ENCODE results near the gene ENG. TPM values are rescaled to one million over a fixed set of nuclear protein-coding genes. Genes with fewer than 3 reads are reported as not detected.
A peak's percentile ranks its signal among the peaks of the same experiment; 100 is the strongest.
"Not testable (repeated sequence)": the region's sequence is repeated elsewhere in the genome, so short reads cannot be mapped to it uniquely, and the experiment has no call there.

The ENG gene
- total RNA-seq, 2 experiments from 2014 or later = 18.4 to 21.3 TPM

- CTCF ChIA-PET = interaction anchor here (0.5 to 5.4 kb wide), 8 partner anchors 10 to 265 kb away, joined by 3 to 42 read pairs (median 4); partner anchors contain the start of genes CDK9 and TOR2A
- DNase-seq (no peak), ATAC-seq (no peak)
- no peaks in the 10 kb centered on the region for H3K27me3 Mint-ChIP-seq
- peak overlapping the region; percentile 32 for H3K27ac Mint-ChIP-seq
- peaks cover 1% of the 10 kb centered on the region for H3K9me3 Mint-ChIP-seq (ENCODE audit: low read depth)
- no peak overlapping the region for H3K4me3 Mint-ChIP-seq
- H3K36me3 Mint-ChIP-seq = peaks cover 8% of the 10 kb centered on the region
- H3K4me1 Mint-ChIP-seq = peaks cover 27% of the 10 kb centered on the region
Observed at GRCh38 chr9:127855522-127855921, 1.1 kb upstream of the ENG start.

GRCh38 chr9:127854960-127855359, 502 bp upstream of the ENG start:
- peak overlapping the region; percentile 49 for H3K27ac Mint-ChIP-seq
- DNase-seq (no peak), ATAC-seq (no peak)
- CTCF ChIA-PET = interaction anchor here (0.5 to 5.4 kb wide), 7 partner anchors 10 to 265 kb away, joined by 3 to 42 read pairs (median 4); partner anchors contain the start of genes CDK9 and TOR2A
- peaks cover 27% of the 10 kb centered on the region for H3K4me1 Mint-ChIP-seq
- no peak overlapping the region for H3K4me3 Mint-ChIP-seq
- H3K9me3 Mint-ChIP-seq (ENCODE audit: low read depth) = peaks cover 4% of the 10 kb centered on the region
- peaks cover 11% of the 10 kb centered on the region for H3K36me3 Mint-ChIP-seq
- H3K27me3 Mint-ChIP-seq = no peaks in the 10 kb centered on the region

DNA sequence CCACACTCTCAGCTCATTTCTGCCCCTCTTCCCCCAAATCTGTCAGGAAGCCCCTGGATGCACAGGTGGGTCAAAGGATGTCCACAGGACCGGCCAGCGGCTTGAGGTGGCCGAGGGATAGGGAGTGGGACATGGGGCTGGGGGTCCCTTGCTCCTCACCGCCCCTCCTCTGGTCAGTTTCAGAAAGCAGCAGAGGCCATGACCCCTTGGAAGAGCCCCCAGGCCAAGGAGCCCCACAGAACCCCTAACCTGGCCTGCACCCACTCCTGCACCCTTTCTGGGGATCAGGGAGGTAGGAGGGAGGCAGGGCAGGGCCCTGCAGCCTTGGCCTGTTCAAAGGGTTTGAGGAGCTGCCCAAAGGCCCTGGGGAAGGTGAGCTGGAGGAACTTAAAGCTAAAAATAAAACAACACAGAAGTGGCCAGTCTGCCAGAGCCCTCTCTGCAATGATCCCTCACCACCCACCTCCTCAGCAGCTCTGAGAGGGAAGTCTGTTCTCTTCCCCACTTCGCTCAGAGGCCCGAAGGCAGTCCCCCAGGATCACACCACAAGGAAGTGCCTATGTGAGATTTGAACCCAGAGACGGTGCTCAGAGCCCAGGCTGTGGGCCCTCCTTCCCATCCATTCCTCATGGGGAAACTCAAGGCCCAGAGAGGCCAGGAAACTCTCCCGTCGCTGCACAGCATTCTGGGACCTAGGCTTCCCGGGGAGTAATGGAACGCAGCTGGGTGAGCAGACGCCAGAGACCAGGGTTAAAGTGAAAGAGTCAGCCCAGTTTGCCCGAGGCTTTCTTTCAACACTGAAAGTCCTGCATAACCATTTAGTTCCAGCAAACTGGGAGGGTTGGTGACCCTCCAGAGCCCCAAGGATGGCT, 910 bp downstream of the ENG start:
- peak; percentile 45 for ATAC-seq

GRCh38 chr9:127852829-127853228, 1.6 kb downstream of the ENG start:
- peaks cover 27% of the 10 kb centered on the region for H3K36me3 Mint-ChIP-seq
- H3K27me3 Mint-ChIP-seq = no peaks in the 10 kb centered on the region
- ATAC-seq (no peak), DNase-seq (no peak)
- H3K4me1 Mint-ChIP-seq = peaks cover 26% of the 10 kb centered on the region
- CTCF ChIA-PET = interaction anchor here (0.6 to 5.4 kb wide), 7 partner anchors 9 to 90 kb away, joined by 3 to 42 read pairs (median 6); no protein-coding TSS in a partner anchor
- H3K4me3 Mint-ChIP-seq = peak overlapping the region; percentile 77
- H3K9me3 Mint-ChIP-seq (ENCODE audit: low read depth) = peaks cover 15% of the 10 kb centered on the region
- no peak overlapping the region for H3K27ac Mint-ChIP-seq

More for the DNA sequence above, 910 bp downstream of the ENG start:
- Mint-ChIP-seq H3K27me3 (no peaks in the 10 kb centered on the region), H3K4me3 (peak overlapping the region; percentile 77), H3K27ac (peak overlapping the region; percentile 77), H3K4me1 (peaks cover 26% of the 10 kb centered on the region), H3K36me3 (peaks cover 25% of the 10 kb centered on the region), H3K9me3 (ENCODE audit: low read depth) (peaks cover 13% of the 10 kb centered on the region)
- CTCF ChIA-PET = interaction anchor here (0.8 to 5.4 kb wide), 9 partner anchors 9 to 119 kb away, joined by 3 to 42 read pairs (median 5); partner anchors contain the start of gene TOR2A
- DNase-seq = no peak

GRCh38 chr9:127850286-127850830, 4.1 kb downstream of the ENG start:
- Mint-ChIP-seq H3K4me1 (peaks cover 23% of the 10 kb centered on the region), H3K9me3 (ENCODE audit: low read depth) (peaks cover 15% of the 10 kb centered on the region), H3K4me3 (no peak overlapping the region), H3K36me3 (peaks cover 27% of the 10 kb centered on the region), H3K27ac (no peak overlapping the region), H3K27me3 (no peaks in the 10 kb centered on the region)
- ATAC-seq (no peak), DNase-seq (no peak)
- CTCF ChIA-PET = interaction anchor here (1.8 kb wide), 1 partner anchor 19 kb away, joined by 8 read pairs; no protein-coding TSS in a partner anchor

DNA sequence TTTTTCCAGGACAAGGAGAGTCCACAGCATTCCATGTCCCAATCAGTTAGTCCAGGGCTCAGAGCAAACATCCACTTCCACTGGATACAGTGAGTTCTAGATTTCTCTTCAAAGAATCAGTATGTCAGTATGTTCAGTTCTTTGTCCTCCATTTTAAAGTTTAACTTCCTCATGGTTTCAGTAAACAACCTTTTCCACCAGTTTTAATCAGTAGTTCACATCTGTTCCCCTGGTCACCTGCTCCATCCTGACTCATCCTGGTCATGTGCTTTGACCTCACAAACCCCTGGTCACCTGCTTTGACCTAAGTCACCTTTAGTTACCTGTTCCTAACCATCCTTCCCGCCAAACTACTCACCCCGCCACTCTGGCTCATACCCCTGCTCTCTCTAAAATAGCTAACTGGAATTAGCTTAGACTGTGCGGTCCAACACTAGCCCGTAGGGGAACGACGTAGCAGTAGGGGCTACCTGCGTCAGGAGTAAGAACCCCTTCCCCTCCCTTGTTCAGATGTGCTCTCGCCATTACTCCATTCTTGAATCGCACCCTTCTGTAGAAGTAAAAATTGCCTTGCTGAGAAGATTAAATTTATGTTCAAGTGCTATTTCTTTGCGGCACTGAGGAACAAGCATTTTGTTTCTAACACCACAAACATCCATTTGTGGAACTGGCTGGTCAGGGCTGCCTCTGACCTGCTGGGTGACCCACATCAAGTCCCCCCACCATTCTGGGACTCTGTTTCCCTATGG, 5.5 kb downstream of the ENG start:
- no peak overlapping the region for H3K4me3 Mint-ChIP-seq
- ATAC-seq = no peak
- CTCF ChIA-PET = no interaction called here
- H3K36me3 Mint-ChIP-seq = peaks cover 27% of the 10 kb centered on the region
- no peak overlapping the region for H3K27ac Mint-ChIP-seq
- DNase-seq = no peak
- H3K4me1 Mint-ChIP-seq = peaks cover 18% of the 10 kb centered on the region
- no peaks in the 10 kb centered on the region for H3K27me3 Mint-ChIP-seq
- H3K9me3 Mint-ChIP-seq (ENCODE audit: low read depth) = peaks cover 15% of the 10 kb centered on the region

DNA sequence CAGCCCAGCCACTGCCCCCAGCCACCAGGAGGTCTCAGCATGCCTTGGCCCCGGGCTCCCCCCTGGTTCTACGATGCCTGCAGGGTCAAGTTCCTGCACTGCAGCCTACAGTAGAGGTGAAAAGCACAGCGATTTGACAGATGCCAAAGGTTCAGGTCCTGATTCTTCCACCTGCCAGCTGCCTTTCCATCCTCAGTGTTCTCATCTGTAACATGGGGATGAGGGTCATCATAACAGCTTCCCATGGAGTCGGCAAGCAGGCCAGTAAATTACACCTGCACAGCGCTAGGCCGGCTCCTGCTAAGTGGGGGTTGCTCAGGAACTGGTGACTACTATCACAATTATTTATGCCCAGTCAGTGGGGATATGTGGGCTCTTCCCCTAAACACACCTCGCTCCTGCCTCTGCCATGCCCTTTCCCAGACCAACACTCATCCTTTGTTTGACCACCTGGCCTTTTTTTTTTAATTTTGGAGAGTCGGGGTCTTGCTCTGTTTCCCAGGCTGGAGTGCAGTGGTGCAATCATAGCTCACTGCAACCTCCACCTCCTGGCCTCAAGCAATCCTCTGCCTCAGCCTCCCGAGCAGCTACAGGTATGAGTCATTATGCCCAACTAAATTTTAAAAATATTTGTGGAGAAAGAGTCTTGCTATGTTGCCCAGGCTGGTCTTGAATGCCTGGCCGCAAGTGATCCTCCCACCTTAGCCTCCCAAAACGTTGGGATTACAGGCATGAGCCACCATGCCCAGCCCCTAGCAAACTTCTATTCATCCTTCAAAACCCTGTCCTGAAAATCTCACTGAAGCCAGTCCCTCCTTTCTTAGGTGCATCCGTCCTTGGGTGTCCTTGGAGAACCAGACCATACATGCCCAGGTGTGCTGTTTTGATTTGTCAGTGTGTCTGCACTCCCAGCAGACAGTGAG, 6.4 kb downstream of the ENG start:
- Mint-ChIP-seq H3K27me3 (no peaks in the 10 kb centered on the region), H3K9me3 (ENCODE audit: low read depth) (peaks cover 15% of the 10 kb centered on the region), H3K27ac (no peak overlapping the region), H3K36me3 (peaks cover 27% of the 10 kb centered on the region), H3K4me1 (peaks cover 15% of the 10 kb centered on the region), H3K4me3 (no peak overlapping the region)
- CTCF ChIA-PET = interaction anchor here (1.6 kb wide), 1 partner anchor 22 kb away, joined by 5 read pairs; no protein-coding TSS in a partner anchor
- ATAC-seq (no peak), DNase-seq (no peak)

GRCh38 chr9:127847178-127847510, 7.3 kb downstream of the ENG start:
- Mint-ChIP-seq H3K36me3 (peaks cover 27% of the 10 kb centered on the region), H3K27me3 (no peaks in the 10 kb centered on the region), H3K4me1 (peaks cover 6% of the 10 kb centered on the region), H3K4me3 (no peak overlapping the region), H3K27ac (no peak overlapping the region), H3K9me3 (ENCODE audit: low read depth) (peaks cover 15% of the 10 kb centered on the region)
- ATAC-seq (no peak), DNase-seq (no peak)
- CTCF ChIA-PET = interaction anchor here (1.6 kb wide), 1 partner anchor 23 kb away, joined by 5 read pairs; no protein-coding TSS in a partner anchor

GRCh38 chr9:127846443-127847177, 7.8 kb downstream of the ENG start:
- Mint-ChIP-seq H3K27ac (no peak overlapping the region), H3K4me1 (peaks cover under 1% of the 10 kb centered on the region), H3K4me3 (no peak overlapping the region), H3K9me3 (ENCODE audit: low read depth) (peaks cover 15% of the 10 kb centered on the region), H3K36me3 (peaks cover 25% of the 10 kb centered on the region), H3K27me3 (no peaks in the 10 kb centered on the region)
- CTCF ChIA-PET = interaction anchor here (1.6 kb wide), 1 partner anchor 24 kb away, joined by 5 read pairs; no protein-coding TSS in a partner anchor
- no peak for ATAC-seq
- no peak for DNase-seq

GRCh38 chr9:127845619-127846018, 8.8 kb downstream of the ENG start:
- DNase-seq, H3K4me3 Mint-ChIP-seq, H3K27ac Mint-ChIP-seq, H3K4me1 Mint-ChIP-seq, H3K27me3 Mint-ChIP-seq, ATAC-seq: not testable (repeated sequence)
- CTCF ChIA-PET = interaction anchor here (1.1 kb wide), 1 partner anchor 24 kb away, joined by 3 read pairs; no protein-coding TSS in a partner anchor
- Mint-ChIP-seq H3K9me3 (ENCODE audit: low read depth) (peaks cover 15% of the 10 kb centered on the region), H3K36me3 (peaks cover 20% of the 10 kb centered on the region)

DNA sequence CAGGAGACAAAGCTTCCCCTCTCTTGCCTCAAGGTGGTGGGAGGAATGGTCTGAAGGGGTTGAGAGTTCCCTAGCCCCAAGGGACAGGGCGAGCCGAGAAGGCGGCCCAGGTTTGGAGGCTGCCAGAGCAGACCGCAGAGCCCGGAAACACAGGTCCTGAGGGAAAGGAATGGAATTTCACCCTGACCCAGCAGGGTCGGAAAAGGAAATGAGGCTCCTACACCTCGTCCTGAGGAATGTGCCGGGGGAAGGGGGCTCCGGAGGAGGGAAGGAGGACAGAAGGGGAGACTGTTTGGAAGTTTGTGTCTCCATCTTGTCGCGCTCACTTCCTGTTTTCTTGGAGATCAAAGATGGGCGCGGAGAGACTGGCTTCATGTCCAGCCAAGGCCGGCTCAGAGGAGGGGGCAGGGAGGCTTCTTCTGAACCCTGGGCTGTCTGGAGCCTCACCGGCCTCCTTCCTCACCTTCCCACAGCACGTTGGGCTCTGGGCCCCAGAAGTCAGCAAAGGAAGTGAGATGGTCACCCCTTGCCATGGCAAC, 9.6 kb downstream of the ENG start:
- Mint-ChIP-seq H3K27ac (no peak overlapping the region), H3K4me3 (no peak overlapping the region), H3K27me3 (no peaks in the 10 kb centered on the region), H3K9me3 (ENCODE audit: low read depth) (peaks cover 11% of the 10 kb centered on the region), H3K4me1 (no peaks in the 10 kb centered on the region), H3K36me3 (peaks cover 16% of the 10 kb centered on the region)
- CTCF ChIA-PET = interaction anchor here (1.1 kb wide), 1 partner anchor 25 kb away, joined by 3 read pairs; no protein-coding TSS in a partner anchor
- ATAC-seq (no peak), DNase-seq (no peak)

All from activated CD8-positive, alpha-beta memory T cell treated with anti-CD3 and anti-CD28 coated beads, Interleukin-2, amount 10 ng/mL, durations not matched to agents 7 days and 5 days (primary cell).